ENCODE data around the gene TIMP1. TPM values are rescaled to one million over a fixed set of nuclear protein-coding genes. Genes with fewer than 3 reads are reported as not detected.

TIMP1 gene
- polyA plus RNA-seq (ENCODE audit: insufficient read length in 10 of 10) = 100 to 1,000 TPM; 112 to 165 (median 145) TPM
- long read RNA-seq, donor 1, transcript TIMP1-201 (6 exons, 892 nt) = major isoform, 72 of 96 reads
- long read RNA-seq, donor 1, partial matches to known transcripts = 17 of 96 reads
- long read RNA-seq, donor 1, other reads (novel, unspliced or antisense) = 0 of 96 reads
- long read RNA-seq, donor 2, transcript TIMP1-201 (6 exons, 892 nt) = major isoform, 46 of 59 reads
- long read RNA-seq, donor 2, partial matches to known transcripts = 7 of 59 reads
- long read RNA-seq, donor 2, other reads (novel, unspliced or antisense) = 0 of 59 reads
- long read RNA-seq, donor 3 = 0 reads
- long read RNA-seq, donor 4, transcript TIMP1-201 (6 exons, 892 nt) = major isoform, 49 of 63 reads
- long read RNA-seq, donor 4, transcript TIMP1-204 (2 exons, 595 nt) = minor isoform, 6 of 63 reads
- long read RNA-seq, donor 4, partial matches to known transcripts = 5 of 63 reads
- long read RNA-seq, donor 4, other reads (novel, unspliced or antisense) = 0 of 63 reads
- long read RNA-seq, donor 5, transcript TIMP1-201 (6 exons, 892 nt) = major isoform, 125 of 164 reads
- long read RNA-seq, donor 5, transcript TIMP1-204 (2 exons, 595 nt) = minor isoform, 7 of 164 reads
- long read RNA-seq, donor 5, partial matches to known transcripts = 28 of 164 reads
- long read RNA-seq, donor 5, other reads (novel, unspliced or antisense) = 0 of 164 reads
- long read RNA-seq, donor 6, transcript TIMP1-201 (6 exons, 892 nt) = major isoform, 68 of 93 reads
- long read RNA-seq, donor 6, partial matches to known transcripts = 20 of 93 reads
- long read RNA-seq, donor 6, other reads (novel, unspliced or antisense) = 0 of 93 reads
- long read RNA-seq, donor 7, transcript TIMP1-201 (6 exons, 892 nt) = major isoform, 48 of 58 reads
- long read RNA-seq, donor 7, partial matches to known transcripts = 8 of 58 reads
- long read RNA-seq, donor 7, other reads (novel, unspliced or antisense) = 0 of 58 reads
- long read RNA-seq, donor 8, transcript TIMP1-201 (6 exons, 892 nt) = major isoform, 57 of 71 reads
- long read RNA-seq, donor 8, partial matches to known transcripts = 10 of 71 reads
- long read RNA-seq, donor 8, other reads (novel, unspliced or antisense) = 0 of 71 reads
- long read RNA-seq, donor 9, transcript TIMP1-201 (6 exons, 892 nt) = major isoform, 11 of 11 reads
- long read RNA-seq, donor 9, partial matches to known transcripts = 0 of 11 reads
- long read RNA-seq, donor 9, other reads (novel, unspliced or antisense) = 0 of 11 reads

DNA sequence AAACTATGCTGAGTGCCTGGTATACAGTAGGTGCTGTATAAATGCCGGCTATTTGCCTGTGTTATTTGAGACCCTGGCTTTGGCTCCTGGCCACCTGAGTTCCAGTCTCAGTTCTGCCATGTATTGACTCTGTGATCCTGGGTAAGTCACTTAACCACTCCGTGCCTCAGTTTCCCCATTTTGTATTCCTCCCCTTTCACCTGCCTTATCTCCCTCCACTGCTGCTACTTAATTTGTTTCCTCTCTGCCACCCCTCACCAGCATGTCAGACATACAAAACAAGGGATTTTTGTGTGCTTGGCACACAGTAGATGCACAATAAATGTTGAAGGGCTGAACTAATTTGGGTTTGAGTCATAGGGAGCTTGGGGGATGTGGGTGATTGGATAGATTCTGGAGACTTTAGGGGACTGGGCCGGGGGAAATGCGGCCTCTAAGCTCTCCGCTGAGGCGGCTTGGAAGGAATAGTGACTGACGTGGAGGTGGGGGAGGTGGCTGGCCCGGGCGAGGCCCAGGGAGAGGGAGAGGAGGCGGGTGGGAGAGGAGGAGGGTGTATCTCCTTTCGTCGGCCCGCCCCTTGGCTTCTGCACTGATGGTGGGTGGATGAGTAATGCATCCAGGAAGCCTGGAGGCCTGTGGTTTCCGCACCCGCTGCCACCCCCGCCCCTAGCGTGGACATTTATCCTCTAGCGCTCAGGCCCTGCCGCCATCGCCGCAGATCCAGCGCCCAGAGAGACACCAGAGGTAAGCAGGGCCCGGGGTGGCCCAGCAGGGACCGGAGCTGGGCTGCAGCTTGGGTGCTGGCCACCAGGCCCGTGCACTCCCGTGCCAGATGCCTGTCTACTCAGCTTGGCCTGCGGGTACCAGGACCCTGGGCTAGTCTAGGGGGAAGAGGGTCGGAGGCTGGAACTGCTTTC, at the start of gene TIMP1:
TIMP1 (plus strand) TSS at position 706 of the 917 bp plus-strand sequence. CDS start 980 bp downstream, outside the sequence.
- DNase-seq = peak; percentile 91 to 95 (median 93)

GRCh38 chrX:47539860-47540259, 42.4 kb upstream of the TIMP1 start:
- DNase-seq = peak; percentile 48 to 50 (median 48)

GRCh38 chrX:47540754-47541538, 41.3 kb upstream of the TIMP1 start:
- DNase-seq = peak; percentile 87 to 93 (median 90)

DNA sequence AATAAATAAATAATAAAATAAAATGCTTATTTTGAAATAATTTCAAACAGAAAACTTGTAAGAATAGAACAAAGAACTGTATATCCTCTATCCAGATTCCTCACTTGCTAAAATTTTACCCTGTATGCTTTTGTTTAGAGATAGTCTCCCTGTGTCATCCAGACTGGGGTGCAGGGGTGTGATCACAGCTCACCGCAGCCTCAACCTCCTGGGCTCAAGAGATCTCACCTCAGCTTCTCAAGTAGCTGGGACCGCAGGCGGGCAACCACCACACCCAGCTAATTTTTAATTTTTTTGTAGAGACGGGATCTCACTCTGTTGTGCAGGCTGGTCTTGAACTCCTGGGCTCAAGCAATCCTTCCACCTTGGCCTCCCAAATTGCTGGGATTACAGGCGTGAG, 38.7 kb upstream of the TIMP1 start:
- DNase-seq = no peak

GRCh38 chrX:47556045-47556623, 26.1 kb upstream of the TIMP1 start:
- DNase-seq = peak; percentile 87 to 95 (median 89)

DNA sequence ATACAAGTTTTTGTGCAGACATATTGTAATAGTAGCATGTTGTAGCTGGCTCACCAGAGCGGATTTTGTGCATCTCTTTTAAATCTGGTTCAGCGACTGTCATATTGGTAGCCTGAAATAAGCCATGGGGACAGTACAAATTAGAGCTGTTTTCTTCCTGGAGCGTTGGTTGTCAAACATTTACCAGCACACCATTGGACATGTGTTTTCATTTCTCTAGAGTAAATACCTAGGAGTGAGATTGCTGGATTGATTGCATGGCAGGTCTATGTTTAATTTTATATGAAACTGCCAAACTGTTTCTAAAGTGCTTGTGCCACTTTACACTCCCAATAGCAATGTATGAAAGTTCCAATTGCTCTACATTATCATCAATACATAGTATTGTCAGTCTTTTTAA, 23.8 kb upstream of the TIMP1 start:
- no peak for DNase-seq

GRCh38 chrX:47560179-47560933, 21.9 kb upstream of the TIMP1 start:
- no peak for DNase-seq

GRCh38 chrX:47560934-47561658, 21.1 kb upstream of the TIMP1 start, which contains the start of gene ARAF:
TSS of gene ARAF (plus strand) at chrX:47561205. CDS start at chrX:47562968, 1,763 bp downstream.
- DNase-seq = peak; percentile 97 to 99 (median 98)

DNA sequence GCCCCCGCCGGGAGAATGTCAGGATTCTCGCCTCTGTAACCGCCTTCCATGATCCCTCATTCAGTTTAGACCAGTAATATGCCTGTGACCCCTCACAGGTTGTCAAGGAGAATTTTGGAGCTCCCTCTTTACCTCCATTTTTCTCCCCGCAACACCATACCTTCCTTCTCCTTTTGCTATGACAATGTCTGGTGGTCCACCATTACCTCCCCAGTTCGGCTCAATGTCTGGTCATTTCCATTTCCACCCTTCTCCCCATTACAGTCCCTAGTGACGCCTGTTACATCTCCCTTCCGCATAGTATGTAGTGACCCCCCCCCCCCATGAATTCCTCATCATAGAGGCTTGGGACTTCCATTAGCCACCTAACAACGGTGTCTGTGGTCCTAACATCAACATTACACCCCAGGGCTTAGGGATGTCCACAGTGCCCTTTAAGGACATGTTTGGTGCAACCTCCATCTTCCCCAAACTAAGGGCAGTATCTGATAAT, 20.5 kb upstream of the TIMP1 start:
- DNase-seq = no peak

DNA sequence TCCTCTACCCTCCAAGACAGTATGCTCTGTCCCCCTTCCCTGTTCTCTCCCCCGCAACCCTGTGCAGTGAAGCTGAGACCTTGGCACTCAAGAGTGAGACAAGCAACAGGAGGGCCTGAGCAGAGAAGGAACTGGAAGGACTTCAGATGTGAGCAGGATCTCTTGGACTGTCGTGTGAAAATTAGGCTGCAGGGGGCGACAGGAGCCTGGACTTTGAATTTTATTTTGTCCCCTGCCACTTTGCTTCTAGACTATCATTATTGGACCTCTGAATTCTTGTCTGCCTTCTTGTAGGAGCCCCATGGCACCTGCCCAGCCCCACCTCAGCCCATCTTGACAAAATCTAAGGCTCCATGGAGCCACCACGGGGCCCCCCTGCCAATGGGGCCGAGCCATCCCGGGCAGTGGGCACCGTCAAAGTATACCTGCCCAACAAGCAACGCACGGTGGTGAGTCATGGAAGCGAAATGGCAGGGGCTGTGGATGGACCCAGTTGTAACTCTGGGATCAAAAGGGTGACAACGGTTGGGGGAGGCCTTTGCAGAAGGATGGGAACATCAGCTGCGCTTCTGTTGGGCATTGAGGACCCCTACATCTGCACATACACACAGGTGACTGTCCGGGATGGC, 19.5 kb upstream of the TIMP1 start:
- DNase-seq = peak in 1 of 3 donors; percentile 28

GRCh38 chrX:47563801-47564315, 18.4 kb upstream of the TIMP1 start:
- DNase-seq = no peak

DNA sequence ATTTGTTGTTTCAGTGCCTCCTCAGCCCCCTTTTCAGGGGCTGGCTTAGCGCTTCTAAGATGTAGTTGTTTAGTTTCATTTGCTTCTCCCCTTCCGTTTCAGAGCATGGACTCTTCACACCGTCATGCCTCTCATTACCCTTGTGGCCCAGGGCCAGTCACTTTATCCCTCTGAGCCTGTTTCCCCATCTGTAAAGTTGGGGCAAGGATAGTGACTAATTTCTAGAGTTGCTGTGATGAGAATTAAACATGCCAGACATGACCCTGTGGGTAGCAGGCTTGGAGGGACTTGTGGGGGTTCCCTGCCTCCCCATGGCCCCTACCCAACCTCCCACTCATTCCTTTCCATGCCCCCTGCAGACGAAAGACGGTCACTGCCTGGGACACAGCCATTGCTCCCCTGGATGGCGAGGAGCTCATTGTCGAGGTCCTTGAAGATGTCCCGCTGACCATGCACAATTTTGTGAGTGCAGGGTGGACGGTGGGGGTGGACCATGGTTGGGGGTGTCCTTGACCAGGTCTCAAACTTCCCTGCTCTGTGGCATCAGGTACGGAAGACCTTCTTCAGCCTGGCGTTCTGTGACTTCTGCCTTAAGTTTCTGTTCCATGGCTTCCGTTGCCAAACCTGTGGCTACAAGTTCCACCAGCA, 17.7 kb upstream of the TIMP1 start:
- DNase-seq = no peak

DNA sequence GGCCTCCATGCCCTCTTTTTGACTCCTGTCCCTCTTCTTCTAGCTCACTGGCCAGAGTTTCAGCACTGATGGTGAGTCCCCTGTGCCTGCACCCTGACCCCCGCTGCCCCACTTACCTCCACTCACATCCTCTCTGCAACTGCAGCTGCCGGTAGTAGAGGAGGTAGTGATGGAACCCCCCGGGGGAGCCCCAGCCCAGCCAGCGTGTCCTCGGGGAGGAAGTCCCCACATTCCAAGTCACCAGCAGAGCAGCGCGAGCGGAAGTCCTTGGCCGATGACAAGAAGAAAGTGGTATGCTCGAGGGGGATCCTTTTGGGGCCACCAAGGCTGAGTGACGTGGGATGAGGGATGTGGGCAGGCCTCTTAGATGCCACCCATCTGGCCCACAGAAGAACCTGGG, 15.4 kb upstream of the TIMP1 start:
- DNase-seq = no peak

- DNase-seq = no peak
Measured at GRCh38 chrX:47568656-47569295, 13.5 kb upstream of the TIMP1 start.

DNA sequence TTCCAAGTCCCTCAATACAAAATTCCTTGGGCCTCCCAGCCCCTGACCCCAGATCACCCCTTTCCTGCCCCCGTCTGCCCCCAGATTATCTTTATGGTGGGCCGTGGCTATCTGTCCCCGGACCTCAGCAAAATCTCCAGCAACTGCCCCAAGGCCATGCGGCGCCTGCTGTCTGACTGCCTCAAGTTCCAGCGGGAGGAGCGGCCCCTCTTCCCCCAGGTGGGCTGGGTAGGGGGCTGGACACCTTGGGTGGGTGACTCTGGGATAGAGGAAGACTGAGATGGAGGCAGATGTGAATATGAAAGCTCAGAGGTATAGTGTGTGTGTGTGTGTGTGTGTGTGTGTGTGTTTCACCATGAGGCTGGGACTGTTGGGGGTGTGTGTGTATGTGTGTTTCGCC, 11.4 kb upstream of the TIMP1 start:
- DNase-seq = no peak

- no peak for DNase-seq
Measured at GRCh38 chrX:47571215-47571614, 11.0 kb upstream of the TIMP1 start.

All from muscle of back (tissue), 13 donors.